GM10266 (cell line): Measurements from ENCODE around the gene EGF.

ENCODE experiments used
- DNase-seq: peaks from one replicate; pipeline ENCODE4 v3.0.0; 2012; ENCODE audit errors: extremely low spot score
- TF ChIP-seq, protein P1 (sequence below): IDR thresholded peaks from 2 replicates; pipeline ENCODE4 v1.5.1; 2012; ENCODE audit warnings: mild to moderate bottlenecking, low read depth; ENCODE audit not compliant: control insufficient read depth, insufficient read depth; ENCODE audit errors: missing control alignments

Gene EGF

GRCh38 chr4:109912706-109913595 is at the start of gene EGF:
Gene EGF, plus strand, starts transcription at chr4:109912883. Its CDS starts 453 bp downstream, at chr4:109913336.
- TF ChIP-seq, protein P1, sequence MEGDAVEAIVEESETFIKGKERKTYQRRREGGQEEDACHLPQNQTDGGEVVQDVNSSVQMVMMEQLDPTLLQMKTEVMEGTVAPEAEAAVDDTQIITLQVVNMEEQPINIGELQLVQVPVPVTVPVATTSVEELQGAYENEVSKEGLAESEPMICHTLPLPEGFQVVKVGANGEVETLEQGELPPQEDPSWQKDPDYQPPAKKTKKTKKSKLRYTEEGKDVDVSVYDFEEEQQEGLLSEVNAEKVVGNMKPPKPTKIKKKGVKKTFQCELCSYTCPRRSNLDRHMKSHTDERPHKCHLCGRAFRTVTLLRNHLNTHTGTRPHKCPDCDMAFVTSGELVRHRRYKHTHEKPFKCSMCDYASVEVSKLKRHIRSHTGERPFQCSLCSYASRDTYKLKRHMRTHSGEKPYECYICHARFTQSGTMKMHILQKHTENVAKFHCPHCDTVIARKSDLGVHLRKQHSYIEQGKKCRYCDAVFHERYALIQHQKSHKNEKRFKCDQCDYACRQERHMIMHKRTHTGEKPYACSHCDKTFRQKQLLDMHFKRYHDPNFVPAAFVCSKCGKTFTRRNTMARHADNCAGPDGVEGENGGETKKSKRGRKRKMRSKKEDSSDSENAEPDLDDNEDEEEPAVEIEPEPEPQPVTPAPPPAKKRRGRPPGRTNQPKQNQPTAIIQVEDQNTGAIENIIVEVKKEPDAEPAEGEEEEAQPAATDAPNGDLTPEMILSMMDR = no peak
- no peak for DNase-seq

DNA sequence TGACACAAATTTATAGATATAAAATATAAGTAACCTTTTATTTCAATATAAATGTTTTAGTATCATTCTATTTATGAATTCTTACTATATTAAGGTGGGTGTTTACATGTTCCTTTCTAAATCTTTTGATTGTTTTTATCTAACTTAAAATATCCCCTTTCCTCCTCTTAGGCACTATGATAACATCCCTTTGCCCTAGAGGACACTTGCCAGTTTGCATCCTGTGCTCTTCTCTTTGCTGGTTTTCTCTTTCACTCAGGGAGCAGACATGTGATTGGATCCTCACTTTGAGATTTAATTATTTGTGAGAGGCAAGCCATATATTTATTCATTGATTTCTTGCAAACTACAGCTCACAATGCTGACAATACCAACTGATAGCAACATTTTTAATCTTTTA is 48.5 kb upstream of the EGF start:
- no peak for DNase-seq
- TF ChIP-seq, protein P1 = no peak

- TF ChIP-seq, protein P1 = no peak
- DNase-seq = no peak
Measured at GRCh38 chr4:109870061-109870460, 42.6 kb upstream of the EGF start.

DNA sequence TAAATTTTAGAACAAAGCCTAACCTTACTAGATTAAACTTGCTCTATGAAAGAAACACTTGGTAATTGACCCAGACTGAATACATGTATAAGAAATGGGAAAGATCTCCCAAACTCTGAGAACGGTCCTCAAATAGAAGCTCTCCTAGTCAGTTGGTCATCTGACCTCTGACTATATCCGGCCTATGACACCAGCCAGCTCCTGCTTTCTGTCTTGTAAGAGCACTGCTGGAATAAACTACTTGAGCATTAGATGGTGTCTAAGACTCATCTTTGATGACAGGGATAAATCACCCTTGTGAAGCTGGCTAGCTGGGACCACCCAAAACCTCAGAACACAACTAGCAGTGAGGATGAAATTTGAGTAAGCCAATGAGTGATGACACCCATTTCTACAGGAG is 40.6 kb upstream of the EGF start:
- TF ChIP-seq, protein P1 = no peak
- no peak for DNase-seq

DNA sequence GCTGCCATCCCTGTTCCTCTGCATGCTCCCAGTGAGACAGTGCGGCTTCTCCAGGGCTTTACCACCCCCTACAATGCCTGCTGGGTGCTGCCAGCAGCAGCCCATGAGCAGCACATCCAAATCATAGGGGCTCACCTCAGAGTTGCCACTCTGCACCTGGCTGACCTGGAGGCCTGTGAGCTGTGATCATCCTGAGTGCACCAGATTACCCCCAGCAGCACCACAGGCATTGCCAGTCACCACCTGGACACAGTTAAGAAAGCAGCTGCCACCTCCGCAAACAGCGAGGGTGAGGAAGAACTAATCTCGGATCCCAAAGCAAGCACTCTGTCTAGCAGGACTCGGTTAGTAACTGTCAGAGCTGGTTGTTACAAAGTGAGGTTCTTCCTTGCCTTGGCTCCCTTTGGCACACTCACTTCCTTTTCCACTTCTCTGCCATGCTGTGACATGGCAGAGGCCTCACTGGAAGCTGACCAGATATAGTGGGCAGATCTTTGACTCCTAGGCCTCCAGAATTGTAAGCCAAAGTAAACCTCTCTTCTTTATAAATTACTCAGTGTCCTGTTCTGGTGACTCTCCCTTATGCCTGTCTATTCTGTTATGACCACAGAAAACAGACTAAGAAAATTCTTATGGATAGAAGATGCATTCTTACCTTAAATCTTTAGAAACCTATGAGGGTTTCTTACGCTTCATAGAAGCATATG is 39.6 kb upstream of the EGF start:
- DNase-seq = no peak
- TF ChIP-seq, protein P1 = no peak

DNA sequence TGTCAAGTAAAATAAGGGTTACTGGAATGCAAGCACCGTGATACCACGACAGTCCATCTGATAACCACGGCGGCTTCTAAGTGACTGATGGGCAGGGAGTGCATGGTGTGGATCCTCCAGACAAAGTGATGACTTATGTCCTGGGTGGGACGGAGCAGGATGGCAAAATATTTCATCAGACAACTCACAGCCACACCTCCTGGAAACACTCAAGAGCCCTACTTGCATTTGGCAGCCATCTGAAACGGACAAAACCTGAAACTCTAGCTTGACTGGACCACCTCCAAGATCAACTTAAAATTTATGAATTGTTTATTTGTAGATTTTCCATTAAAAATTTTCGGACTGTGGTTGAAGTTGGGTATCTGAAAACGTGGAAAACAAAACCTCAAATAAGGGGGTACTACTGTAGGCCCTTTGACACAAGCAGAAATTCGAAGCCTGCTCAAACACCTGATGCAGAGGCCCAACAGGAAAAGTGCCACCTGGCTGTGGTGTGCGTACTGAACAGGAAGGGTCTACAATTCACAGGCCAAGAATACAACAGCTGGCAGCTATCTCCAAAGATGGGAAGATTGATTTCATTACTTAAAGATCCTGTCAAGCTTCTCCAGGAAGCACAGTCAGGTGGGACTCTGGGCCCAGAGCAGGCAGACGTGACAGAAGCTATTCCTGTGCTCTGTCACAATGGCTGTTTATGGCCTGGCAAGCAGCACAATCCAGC is 38.7 kb upstream of the EGF start:
- DNase-seq = no peak
- TF ChIP-seq, protein P1 = no peak
